Fibroblast of skin of right quadriceps (primary cell): Measurements from ENCODE around the gene TEAD3.
A peak's percentile ranks its signal among the peaks of the same experiment; 100 is the strongest.

ENCODE experiments used
- DNase-seq: peaks from one replicate; pipeline ENCODE4 v3.0.0-alpha.2; 2013

TEAD3 gene

GRCh38 chr6:35512006-35512405, 15.1 kb upstream of the TEAD3 start:
- no peak for DNase-seq

- DNase-seq: no peak
Measured at GRCh38 chr6:35511562-35511941, 14.7 kb upstream of the TEAD3 start.

GRCh38 chr6:35510916-35511561, 14.2 kb upstream of the TEAD3 start:
- no peak for DNase-seq

DNA sequence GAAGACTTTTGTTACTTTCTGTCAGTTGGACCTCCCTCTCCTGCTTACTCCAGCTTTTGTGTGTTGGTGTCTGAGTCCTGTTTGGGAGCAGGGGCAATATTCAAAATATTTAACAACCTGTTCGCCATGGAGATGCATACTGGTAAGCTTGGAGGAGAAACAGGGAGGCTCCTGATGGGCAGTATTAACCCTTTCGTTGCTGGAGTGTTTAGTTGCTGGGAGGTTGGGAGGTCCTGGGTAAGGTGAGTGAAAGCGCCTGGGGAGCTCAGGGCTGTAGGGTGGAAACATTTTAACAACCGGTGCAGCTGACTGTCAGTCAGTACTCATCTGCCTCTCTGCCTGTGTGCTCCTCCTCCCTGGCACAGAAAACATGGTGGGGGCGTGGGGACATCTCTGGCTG, 11.7 kb upstream of the TEAD3 start:
- no peak for DNase-seq

DNA sequence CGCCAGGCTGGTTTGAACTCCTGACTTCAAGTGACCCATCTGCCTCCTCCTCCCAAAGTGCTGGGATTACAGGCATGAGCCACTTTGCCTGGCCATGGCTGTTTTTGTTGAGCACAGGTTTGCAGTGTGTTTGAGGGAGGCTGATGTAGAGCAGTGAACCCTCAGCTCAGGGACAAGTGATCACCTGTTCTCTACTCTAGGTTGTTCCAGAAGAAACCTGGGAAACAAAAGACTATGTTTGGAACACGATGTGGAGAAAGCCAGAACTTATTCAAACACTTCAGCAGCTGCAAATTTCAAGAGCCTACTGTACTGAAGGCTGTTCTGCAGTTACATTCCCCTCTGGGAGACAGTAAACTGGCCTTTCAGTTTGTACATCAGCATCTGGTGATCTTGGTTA, 11.1 kb upstream of the TEAD3 start:
- no peak for DNase-seq

DNA sequence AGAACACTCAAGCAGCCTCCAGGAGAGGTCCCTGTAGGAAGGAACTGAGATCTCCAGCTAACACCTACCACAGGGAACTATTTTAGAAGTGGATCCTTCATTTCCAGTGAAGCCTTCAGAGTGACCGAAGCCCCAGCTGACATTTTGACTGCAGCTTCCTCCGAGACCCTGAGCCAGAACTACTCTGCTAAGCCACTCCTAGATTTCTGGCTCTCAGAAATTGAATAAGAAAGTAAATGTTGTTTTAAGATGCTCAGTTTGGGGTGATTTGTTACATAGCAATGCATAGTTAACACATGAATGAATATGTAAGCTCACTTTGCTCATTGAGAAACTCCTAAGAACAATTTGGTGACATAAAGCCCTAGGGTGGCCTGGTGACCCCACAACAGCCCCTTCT, 10.3 kb upstream of the TEAD3 start:
- no peak for DNase-seq

- DNase-seq: no peak
Measured at GRCh38 chr6:35506536-35506935, 9.7 kb upstream of the TEAD3 start.

- DNase-seq: no peak
Measured at GRCh38 chr6:35505999-35506412, 9.1 kb upstream of the TEAD3 start.

GRCh38 chr6:35503534-35503933, 6.7 kb upstream of the TEAD3 start:
- no peak for DNase-seq

- no peak for DNase-seq
Measured at GRCh38 chr6:35501784-35502183, 4.9 kb upstream of the TEAD3 start.

DNA sequence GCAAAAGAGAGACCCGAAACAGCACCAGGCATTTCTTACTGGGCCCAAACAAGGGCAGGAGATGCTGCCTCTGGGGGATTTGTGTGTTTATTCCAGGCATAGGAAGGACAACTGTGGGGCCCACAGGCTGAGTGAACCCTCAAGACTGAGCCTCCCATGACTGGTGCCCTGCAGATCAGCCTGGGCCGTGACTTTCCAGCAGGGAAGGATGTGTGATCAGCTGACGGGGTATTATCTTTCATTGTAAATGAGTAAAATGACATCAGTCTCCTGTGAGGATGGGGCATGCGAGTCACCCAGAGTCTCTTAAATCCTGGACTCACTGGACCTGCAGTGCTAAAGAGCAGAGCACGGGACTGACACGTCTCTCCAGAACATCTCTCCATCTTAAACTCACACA, 3.9 kb upstream of the TEAD3 start:
- peak; percentile 57 for DNase-seq

DNA sequence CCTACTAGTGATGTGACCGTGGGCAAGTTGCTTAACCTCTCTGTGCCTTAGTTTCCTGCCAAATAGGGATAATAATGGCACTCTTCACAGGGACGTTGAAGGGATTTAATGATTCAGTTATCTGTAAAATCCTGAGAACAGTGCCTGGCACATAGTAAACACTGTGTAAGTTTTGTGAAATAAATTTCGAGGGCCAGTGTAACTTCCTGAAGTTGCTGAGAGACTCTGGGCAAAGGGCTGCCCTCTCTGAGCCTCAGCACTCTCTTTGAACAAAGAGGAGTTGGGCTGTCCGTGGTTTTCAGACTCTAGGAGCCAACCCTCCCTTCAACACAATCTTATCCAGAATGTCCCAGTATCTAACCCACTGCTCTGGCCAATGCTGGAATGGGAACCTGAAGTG, 2.5 kb upstream of the TEAD3 start:
- no peak for DNase-seq

GRCh38 chr6:35498422-35499067, 1.7 kb upstream of the TEAD3 start:
- no peak for DNase-seq

- DNase-seq: peak; percentile 73
Measured at GRCh38 chr6:35497571-35498421, 917 bp upstream of the TEAD3 start.

GRCh38 chr6:35496036-35496840, 641 bp downstream of the TEAD3 start:
- DNase-seq: no peak

DNA sequence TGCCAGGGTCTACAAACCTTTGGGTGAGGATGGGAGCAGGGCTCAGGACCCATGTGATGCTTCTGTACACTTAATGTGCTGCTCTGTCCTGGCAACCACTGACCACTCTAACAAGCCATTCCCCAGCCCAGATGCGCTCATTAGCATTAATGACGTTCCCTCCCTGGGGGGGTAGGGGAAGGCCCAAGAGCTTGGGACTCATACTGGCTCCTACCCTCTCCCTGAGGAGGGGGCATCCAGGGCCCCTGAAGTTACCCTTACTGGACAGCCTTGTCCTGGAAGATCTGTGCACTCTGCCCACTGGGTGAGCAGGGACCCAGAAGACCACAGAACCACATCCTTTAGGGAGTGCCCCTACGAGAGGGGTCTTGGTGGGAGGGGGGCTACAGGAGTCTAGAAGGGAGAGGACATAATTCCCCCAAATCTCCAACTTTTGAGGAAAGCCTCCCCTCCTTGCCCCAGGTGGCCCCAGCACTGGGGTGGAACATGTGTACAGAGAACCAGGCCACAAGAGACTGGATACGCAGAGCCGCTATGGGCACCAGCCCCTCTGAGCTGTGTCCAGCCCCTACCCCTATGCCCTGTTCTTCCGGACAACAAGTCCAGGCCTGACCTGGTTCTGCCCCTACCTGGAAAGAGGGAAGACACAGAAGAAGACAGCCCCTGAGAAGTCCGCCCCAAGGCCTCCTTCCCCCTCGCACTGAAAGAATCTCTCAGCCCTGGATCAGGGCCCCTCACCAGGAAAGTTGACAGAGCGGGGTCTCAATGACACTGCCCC, 1.4 kb downstream of the TEAD3 start:
- DNase-seq: no peak

GRCh38 chr6:35494161-35494563, 2.7 kb downstream of the TEAD3 start:
- no peak for DNase-seq

DNA sequence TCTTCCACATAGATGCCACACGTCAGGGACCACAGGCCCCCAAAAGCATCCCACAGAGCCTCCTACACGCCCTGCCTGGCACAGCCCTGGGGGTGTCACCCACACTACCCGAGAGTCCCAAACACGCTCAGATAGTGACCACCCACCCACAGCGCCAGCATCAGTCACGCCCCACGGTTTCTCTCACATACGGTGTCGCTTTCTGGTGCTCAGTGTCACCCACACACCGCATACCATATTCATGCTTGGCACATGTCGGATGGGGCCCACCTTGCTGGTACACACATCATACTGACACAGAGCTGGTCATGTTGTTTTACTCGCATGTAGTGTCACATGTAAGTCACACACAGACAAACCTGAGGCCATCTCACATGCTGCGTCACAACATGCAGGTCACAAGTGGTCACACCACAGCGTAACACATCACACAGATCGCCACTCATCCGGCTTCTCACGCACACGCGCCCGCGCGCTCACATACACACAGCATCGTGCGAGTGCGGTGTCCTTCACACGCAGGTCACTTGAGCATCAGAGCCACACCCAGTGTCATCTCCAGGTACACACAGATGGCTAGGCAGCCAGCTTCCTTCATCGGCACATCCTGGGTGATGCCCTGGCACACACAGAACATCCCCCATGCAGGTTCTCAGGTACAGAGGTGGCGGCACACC, 3.4 kb downstream of the TEAD3 start:
- no peak for DNase-seq

DNA sequence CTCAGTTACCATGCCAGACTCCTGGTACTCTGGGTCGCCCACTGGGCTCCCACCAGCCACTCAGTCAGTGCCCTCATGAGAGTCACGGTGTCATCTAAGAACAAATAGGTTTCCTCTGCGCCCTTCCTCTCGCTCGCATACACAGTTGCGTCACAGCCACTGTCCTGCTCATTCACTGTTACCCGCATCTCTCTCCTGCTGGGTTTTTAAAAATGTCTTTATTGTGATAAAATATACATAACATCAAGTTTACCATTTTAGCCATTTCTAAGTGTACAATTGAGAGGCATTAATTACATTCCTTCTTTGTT, 4.0 kb downstream of the TEAD3 start:
- no peak for DNase-seq

GRCh38 chr6:35492258-35492973, 4.5 kb downstream of the TEAD3 start:
- no peak for DNase-seq

DNA sequence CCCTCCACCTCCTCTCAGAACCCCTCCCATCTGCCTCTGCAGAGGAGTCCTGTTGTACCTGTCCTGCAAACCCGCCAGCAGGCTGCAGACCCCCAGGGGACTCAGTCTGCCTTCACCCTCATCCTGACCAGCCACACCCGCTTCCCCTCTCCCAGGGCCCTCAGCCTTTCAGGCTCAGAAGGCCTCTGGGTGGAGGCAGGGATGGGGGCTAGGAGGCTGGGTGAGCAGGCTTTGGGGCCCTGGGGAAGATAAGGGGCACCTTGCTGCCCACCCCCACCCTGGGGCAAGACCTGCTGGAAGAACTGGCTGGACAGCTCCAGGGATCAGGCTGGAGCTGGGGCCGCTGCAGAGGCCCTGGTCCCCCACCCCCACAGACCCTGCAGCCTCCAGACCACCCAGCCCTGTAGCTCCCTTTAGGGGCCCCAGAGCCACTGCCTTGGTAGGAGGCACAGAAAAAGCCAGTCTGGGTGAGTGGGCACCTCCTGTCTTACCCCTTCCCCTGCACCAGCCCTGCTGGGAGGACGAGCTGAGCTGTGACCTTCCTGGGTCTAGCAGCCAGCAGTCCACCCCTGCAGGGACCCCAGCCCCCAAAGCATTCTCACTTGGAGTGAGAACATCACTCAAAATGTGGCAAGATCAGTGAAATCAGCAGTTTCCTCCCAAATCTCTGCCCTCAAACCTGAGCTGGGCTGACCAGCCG, 5.2 kb downstream of the TEAD3 start:
- DNase-seq: no peak
